DMS79 (cell line): ENCODE data around the gene BTBD16.

Source experiments
- DNase-seq: peaks from one replicate; lab custom pipeline; 2025; lab: John Stamatoyannopoulos, UW

Gene BTBD16

DNA sequence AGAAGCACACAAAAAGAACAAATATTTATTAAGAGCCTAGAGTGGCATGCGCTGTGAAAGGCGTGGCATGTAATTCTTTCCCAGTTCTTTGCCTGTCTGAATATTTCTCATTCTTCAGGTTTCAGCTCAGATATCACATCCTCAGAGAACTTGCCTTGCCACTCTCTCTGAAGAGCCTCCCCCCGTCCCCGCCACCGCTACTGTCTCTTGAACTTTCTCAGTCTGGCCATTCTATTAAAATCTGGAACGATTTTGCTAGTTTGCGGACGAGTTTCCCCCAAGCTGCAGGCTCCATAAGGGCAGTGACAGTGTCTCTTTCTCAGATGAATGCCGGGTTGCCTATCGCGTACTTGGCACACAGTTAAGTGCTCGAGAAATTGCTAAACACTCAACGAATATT is 102.6 kb downstream of the BTBD16 start:
- DNase-seq: no peak

DNA sequence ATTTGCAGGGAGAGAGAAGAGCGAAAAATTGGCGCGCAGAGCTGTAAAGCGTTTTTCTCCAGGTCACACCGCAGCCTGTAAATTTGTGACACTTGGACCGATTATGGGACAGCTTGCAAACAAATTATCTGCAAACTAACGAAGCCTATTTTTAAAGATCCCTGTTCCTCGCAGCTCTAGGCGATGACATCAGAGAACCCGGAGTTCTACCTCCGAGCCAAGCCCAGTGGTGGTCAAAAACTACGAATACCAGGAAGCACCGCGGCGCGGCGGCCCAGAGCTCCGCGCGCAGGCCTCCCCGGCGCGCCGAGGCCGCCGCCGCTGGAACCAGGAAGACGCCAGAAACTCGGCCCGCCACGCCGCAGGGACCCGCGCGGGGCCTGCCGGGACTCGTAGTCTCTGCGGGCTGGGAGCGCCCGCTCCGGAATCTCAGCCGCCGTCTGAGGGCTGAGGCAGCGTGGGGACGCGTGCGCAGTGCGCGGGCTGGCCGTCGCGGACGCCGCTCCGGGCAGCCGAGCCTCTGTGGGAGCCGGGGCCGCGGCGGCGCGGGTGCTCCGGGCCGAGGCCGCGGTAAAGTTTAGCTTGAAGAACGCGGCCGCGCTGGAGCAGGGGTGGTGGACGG is 103.3 kb downstream of the BTBD16 start, which contains the start of gene PLEKHA1:
Gene PLEKHA1, plus strand, starts transcription at position 472 of the 622 bp plus-strand sequence. CDS start 18,493 bp downstream, outside the sequence.
- DNase-seq: peak; percentile 55

DNA sequence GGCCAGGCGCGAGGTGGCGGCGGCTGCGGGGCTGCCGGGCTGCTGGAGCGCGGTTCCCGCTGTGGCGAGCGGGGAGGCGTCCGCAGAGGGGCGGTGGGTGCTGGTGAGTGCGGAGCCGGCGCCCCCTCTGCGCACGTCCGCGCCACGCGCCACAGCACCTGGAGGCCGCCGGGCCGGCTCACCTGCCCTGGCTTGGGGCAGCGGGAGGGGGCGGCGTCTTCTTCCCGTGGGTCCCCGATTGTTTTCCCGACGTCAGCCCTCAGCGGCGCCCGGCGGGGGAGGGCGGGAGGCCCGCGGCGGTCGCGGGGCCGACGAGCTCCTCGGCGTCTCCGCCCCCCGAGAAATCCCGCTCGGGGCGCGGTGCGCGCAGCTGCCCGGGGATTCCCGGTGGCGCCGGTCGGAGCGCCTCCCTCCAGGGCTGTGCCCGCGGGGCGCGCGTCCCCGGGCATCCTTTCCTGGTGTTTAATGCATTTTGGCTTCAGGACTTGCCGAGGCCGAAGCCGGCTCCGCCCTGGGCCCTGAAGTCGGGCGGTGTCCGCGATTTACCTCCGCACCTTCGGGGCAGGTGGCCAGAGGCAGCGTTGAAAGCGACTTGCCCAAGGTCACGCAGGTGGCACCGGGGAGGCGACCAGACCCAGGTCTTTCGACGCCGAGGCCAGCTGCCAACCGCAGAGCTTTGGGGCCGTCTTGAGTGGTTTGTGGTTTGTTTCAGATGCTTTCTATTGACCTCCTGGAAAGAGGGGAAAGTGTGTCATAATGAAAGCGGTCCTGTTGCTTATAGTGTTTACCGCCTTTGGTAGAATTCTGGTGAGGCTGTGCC is 104.0 kb downstream of the BTBD16 start:
- DNase-seq: peak; percentile 43

DNA sequence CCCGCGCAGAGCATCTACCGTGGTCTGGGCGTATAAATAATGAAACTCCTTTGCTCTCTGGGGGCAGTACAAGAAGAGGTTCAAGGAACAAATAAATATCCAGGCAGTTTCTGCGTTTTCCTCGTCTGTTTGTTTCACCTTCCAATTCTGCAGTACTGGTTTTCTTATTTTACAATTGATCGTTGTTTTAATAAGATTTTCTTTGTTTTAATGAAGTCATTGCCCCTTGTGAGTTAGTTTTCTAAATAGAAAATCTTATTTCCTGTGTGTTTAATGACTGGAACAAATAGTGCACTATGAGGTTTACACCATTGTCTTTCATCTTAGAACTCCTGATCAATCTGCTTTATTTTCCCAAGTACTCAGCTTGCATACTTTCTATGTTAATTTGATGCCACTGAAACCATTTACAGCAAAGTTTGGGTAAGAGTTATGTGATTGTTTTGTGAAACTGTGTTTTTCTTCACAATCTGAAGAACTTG is 104.6 kb downstream of the BTBD16 start:
- no peak for DNase-seq

DNA sequence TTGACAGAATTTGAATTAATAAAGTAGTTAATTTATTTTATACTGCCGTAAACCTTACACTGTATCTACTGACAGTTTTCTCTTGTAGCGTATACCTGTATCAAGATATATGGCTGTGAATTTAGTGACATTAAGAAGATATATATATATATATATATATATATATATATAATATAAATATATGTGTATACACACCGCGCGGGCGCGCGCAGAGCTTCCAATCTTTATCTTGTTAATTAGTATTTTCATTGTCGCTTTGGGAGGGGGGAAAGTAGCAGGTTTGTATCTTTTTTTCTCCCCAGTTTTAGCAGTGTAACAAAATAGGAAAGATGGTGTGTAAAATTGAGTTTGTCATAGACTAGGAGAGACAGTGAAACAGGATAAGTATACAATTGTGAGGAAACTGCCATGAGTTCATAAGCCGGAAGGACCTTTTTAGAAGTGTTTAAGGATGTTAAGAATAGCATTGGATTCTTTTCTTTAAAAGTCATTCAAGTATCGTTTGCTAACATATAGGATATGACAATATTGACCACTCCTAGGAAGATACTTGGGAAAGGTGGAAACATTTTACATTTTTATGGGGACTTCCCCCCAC is 105.4 kb downstream of the BTBD16 start:
- no peak for DNase-seq

DNA sequence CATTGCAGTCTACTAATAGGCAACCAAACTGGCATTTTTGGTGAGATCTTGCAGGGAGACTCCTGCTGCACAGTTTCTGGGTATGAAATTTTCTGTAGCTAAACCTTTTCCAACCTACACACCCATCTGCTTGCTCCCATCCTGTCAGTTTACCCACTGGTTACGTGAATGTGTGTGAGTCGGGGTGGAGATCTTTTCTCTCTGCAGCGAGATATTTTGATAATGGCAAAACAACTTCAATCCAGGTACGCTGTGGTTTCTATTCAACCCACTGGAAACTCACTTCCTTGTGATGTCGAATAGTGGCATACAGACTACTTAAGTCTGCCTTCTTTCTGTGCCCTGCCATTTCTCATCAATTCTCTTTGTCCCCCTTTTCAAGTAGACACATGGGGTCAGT is 107.9 kb downstream of the BTBD16 start:
- DNase-seq: no peak

DNA sequence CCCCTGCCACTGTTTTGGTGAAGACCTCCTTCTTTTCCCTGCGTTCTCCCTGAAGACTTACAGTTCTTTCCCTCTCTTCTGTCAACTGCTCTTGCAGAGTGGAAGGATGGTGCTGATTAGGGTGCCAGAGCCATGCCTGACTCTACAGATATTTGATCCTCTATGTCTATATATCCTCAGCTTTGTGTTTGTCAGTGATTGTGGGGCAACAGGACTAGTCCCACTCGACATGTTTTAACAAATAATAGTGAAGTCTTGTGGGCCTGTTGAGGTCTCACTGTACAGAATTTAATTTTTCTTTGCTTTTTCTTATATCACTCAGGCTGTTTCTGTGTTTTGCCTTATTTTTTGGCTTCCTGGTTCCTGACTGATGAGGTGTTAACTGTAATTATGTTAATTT is 108.4 kb downstream of the BTBD16 start:
- DNase-seq: no peak

DNA sequence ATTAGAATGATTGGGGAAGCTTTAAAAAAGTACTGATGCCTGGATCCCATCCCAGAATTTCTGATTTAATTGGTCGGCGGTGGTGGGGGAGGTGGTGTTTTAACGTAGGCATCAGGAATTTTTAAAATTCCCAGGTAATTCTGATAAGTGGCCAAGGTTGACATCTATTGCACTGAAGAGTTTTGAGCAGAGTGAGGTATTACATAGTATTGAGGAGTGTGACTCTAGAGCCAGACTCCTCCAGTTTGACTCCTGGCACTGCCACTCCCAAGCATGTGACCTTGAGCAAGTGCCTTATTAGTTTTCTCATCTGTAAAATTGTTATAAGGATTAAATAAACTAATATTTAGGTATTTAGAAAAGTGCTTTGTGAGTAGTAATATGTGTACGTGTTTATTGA is 109.6 kb downstream of the BTBD16 start:
- no peak for DNase-seq

DNA sequence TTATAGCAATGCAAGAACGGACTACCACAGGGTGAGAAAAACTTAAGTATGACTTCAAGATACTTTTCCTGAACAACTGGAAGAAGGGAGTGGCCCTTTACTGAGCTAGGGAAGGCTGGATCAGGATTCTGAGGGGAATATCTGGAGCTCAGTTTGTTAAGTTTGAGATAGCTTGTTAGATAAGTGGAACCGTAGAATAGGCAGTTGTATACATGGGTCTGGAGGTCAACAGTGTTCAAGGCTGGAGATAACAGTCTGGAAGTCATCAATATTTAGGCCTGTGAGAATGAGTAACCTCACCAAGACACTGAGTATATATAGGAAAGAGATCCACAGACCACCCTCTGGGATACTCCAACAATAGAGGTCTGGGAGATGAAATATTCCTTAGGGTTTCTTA is 110.6 kb downstream of the BTBD16 start:
- no peak for DNase-seq

DNA sequence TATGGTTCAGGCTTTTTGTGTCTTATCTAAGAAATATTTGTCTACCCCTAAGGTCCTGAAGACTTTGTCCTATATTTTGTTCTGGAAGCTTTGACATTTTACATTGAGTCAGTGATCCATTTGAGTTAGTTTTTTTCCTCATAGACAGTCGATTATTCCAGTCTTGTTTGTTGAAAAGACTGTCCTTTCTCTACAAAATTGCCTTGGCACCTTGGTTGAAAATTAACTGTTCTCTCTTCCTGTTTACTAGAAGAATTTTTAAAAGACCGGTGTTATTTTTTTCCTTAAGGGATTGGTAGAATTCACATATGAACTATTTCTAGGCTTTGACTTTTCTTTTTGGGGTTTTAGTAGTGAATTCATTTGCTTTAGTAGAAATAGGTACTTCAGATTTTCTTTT is 115.4 kb downstream of the BTBD16 start:
- DNase-seq: no peak

DNA sequence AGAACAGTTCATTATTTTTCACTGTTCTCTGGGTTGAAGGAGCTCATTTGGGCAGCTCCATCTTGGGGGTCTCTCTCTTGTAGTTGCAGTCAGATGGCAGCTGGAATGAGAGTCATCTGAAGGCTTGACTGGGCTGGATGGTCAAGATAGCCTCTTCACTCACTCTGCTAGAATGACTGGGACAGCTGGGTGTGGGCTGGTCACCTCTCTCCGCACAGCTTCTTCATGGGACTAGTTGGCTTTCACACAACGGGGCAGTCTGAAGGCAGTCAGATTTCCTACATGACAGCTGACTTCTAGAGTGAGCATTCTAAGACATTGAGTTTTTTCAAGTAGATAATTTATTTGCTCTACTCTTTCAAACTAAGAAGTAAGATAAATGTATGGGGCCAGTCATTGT is 116.5 kb downstream of the BTBD16 start:
- no peak for DNase-seq
